Placental pericyte (primary cell): ENCODE measurements around the gene PLIN3. TPM values are rescaled to one million over a fixed set of nuclear protein-coding genes. Genes with fewer than 3 reads are reported as not detected.

Experiments used
- total RNA-seq: library from RNA; depleted of rRNA; stranded (reverse); fragments of >200 nt; gene quantifications from 2 replicates; pipeline ENCODE4 v1.2.3, GENCODE V29; 2012

Gene PLIN3
- 173 and 343 TPM in 2 replicates for total RNA-seq

GRCh38 chr19:4867534-4868285 is at the start of gene PLIN3:
Gene PLIN3, minus strand, starts transcription at chr19:4867667. Its CDS starts 6,273 bp downstream, at chr19:4861394.

GRCh38 chr19:4909156-4909896 is 41.9 kb upstream of the PLIN3 start, which contains the start of gene UHRF1:
Gene UHRF1, plus strand, starts transcription at chr19:4909501. Its CDS starts 1,385 bp downstream, at chr19:4910886.

GRCh38 chr19:4902796-4903195 is 35.3 kb upstream of the PLIN3 start, which contains the start of gene ARRDC5:
Gene ARRDC5, minus strand, starts transcription at chr19:4902896. Its CDS starts 71 bp downstream, at chr19:4902825.

GRCh38 chr19:4831304-4831978 is 36.0 kb downstream of the PLIN3 start, which contains the start of gene TICAM1:
Gene TICAM1, minus strand, starts transcription at chr19:4831712. Its CDS starts 13,335 bp downstream, at chr19:4818377.

GRCh38 chr19:4791183-4792018 is 76.1 kb downstream of the PLIN3 start, which contains the start of gene FEM1A:
Gene FEM1A, plus strand, starts transcription at chr19:4791734. Its CDS starts 121 bp downstream, at chr19:4791855.

Other genes with a start within 250 kb of the PLIN3 start
- 2.2 and 7.6 TPM in 2 replicates for gene TNFAIP8L1, start 228.2 kb downstream of the PLIN3 start, total RNA-seq
- 159 and 290 TPM in 2 replicates for gene MYDGF, start 197.3 kb downstream of the PLIN3 start, total RNA-seq
- 85.8 and 87.1 TPM in 2 replicates for gene DPP9, start 143.8 kb downstream of the PLIN3 start, total RNA-seq
- 15.5 and 24.3 TPM in 2 replicates for gene FEM1A, start 75.9 kb downstream of the PLIN3 start, total RNA-seq
- 4.6 and 6.1 TPM in 2 replicates for gene TICAM1, start 36.0 kb downstream of the PLIN3 start, total RNA-seq
- not detected in 2 replicates for gene ARRDC5, start 35.2 kb upstream of the PLIN3 start, total RNA-seq
- gene UHRF1, start 41.8 kb upstream of the PLIN3 start, total RNA-seq = 2.8 and 110 TPM in 2 replicates
- 19.0 and 21.6 TPM in 2 replicates for gene KDM4B, start 101.4 kb upstream of the PLIN3 start, total RNA-seq